ENCODE measurements around the gene NODAL.

DNA sequence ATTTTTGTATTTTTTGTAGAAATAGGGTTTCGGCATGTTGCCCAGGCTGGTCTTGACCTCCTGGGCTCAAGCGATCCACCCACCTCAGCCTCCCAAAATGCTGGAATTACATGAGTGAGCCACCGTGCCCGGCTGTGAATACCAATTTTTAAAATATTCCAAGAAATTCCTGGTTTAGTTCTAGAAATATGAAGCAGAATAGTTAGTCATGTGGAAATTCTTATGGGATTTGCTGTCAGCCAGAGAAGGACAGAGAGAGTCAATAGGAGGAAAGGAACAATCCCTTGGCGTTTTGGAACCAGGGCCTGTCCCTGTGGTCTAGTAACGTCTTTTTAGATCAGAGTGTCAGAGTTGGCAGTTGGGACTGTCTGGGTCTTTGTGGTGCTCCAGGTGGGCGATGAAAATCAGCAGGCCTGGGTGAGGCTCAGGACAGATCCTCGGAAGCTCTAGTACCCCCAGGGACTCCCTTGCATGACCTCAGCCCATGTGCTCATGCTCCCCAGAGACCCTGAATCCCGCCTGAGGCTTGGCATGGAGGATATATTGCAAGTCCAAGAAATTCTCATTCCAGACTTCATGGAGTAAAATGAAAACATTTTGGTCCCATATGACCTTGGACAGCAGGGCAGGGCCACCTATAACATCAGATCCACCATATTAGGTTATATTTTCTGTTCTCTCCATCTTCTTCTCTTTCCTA, 7.8 kb downstream of the NODAL start:
- no peak for TF ChIP-seq POLR2A (IDR thresholded peaks at IDR 0.05)
- TF ChIP-seq, protein P1, sequence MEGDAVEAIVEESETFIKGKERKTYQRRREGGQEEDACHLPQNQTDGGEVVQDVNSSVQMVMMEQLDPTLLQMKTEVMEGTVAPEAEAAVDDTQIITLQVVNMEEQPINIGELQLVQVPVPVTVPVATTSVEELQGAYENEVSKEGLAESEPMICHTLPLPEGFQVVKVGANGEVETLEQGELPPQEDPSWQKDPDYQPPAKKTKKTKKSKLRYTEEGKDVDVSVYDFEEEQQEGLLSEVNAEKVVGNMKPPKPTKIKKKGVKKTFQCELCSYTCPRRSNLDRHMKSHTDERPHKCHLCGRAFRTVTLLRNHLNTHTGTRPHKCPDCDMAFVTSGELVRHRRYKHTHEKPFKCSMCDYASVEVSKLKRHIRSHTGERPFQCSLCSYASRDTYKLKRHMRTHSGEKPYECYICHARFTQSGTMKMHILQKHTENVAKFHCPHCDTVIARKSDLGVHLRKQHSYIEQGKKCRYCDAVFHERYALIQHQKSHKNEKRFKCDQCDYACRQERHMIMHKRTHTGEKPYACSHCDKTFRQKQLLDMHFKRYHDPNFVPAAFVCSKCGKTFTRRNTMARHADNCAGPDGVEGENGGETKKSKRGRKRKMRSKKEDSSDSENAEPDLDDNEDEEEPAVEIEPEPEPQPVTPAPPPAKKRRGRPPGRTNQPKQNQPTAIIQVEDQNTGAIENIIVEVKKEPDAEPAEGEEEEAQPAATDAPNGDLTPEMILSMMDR (IDR thresholded peaks at IDR 0.05), result no peak
